HepG2 (cell line): ENCODE measurements around the gene CCDC174. TPM values are rescaled to one million over a fixed set of nuclear protein-coding genes. Genes with fewer than 3 reads are reported as not detected.

Experiments used
- AHDC1 ChIP-seq: sonication (generic); formaldehyde crosslinking; IDR thresholded peaks from 2 replicates; pipeline ENCODE4 v1.5.1; 2020; ENCODE audit warnings: mild to moderate bottlenecking, missing genetic modification reagents, borderline replicate concordance
- BRF2 ChIP-seq: sonication (generic); formaldehyde crosslinking; IDR thresholded peaks from 2 replicates; pipeline ENCODE4 v1.8.1; 2022; ENCODE audit warnings: mild to moderate bottlenecking, missing genetic modification reagents
- CTCF ChIP-seq: sonication (generic); formaldehyde crosslinking; IDR thresholded peaks from 2 replicates; pipeline ENCODE4 v1.5.0; 2020; ENCODE audit warnings: mild to moderate bottlenecking, missing genetic modification reagents, moderate library complexity
- ELF1 ChIP-seq: sonication (generic); formaldehyde crosslinking; IDR thresholded peaks from 2 replicates; pipeline ENCODE4 v1.4.0; 2020; ENCODE audit warnings: missing genetic modification reagents
- FOSL2 ChIP-seq: sonication (generic); formaldehyde crosslinking; IDR thresholded peaks from 2 replicates; pipeline ENCODE4 v1.4.0; 2020; ENCODE audit warnings: missing genetic modification reagents
- FUBP1 ChIP-seq: sonication (generic); formaldehyde crosslinking; IDR thresholded peaks from 2 replicates; pipeline ENCODE4 v1.5.1; 2020; ENCODE audit warnings: missing genetic modification reagents, mild to moderate bottlenecking, borderline replicate concordance
- KMT2B ChIP-seq: IDR thresholded peaks from 2 replicates; pipeline ENCODE4 v1.6.1; 2016; ENCODE audit warnings: missing genetic modification reagents, missing compliant biosample characterization
- MXD4 ChIP-seq: IDR thresholded peaks from 2 replicates; pipeline ENCODE4 v1.6.1; 2016; ENCODE audit warnings: mild to moderate bottlenecking, missing biosample characterization, missing genetic modification reagents
- NR2F6 ChIP-seq, 2 experiments: IDR thresholded peaks; 2 replicates each; pipeline ENCODE4 v1.6.1; 2016; ENCODE audit warnings: antibody characterized with exemption in 1 of 2, mild to moderate bottlenecking in 1 of 2
- PHF8 ChIP-seq: sonication (generic); formaldehyde crosslinking; IDR thresholded peaks from 2 replicates; pipeline ENCODE4 v1.5.0; 2020; ENCODE audit warnings: missing genetic modification reagents
- RXRB ChIP-seq: IDR thresholded peaks from 2 replicates; pipeline ENCODE4 v1.6.1; 2016; ENCODE audit warnings: borderline replicate concordance, missing genetic modification reagents, missing compliant biosample characterization
- SP4 ChIP-seq: sonication (generic); formaldehyde crosslinking; IDR thresholded peaks from 2 replicates; pipeline ENCODE4 v1.8.1; 2023; ENCODE audit warnings: mild to moderate bottlenecking, missing genetic modification reagents
- SYNCRIP ChIP-seq: fragments of 200-400 bp; formaldehyde crosslinking; IDR thresholded peaks from 2 replicates; pipeline ENCODE4 v1.6.1; 2018; ENCODE audit warnings: mild to moderate bottlenecking, low read depth, low read length; ENCODE audit not compliant: insufficient read depth
- YY1 ChIP-seq: IDR thresholded peaks from 2 replicates; pipeline ENCODE4 v1.6.1; 2011; ENCODE audit warnings: low read length, low read depth, moderate library complexity, mild to moderate bottlenecking; ENCODE audit not compliant: insufficient read depth, insufficient replicate concordance
- ZFP62 ChIP-seq: sonication (generic); formaldehyde crosslinking; IDR thresholded peaks from 2 replicates; pipeline ENCODE4 v1.4.0; 2020; ENCODE audit warnings: missing genetic modification reagents
- ZNF138 ChIP-seq: sonication (generic); formaldehyde crosslinking; IDR thresholded peaks from 2 replicates; pipeline ENCODE4 v1.5.0; 2020; ENCODE audit warnings: mild to moderate bottlenecking, low read depth, missing genetic modification reagents
- ZNF660 ChIP-seq: sonication (generic); formaldehyde crosslinking; IDR thresholded peaks from 2 replicates; pipeline ENCODE4 v1.5.1; 2020; ENCODE audit warnings: mild to moderate bottlenecking, low read depth, missing genetic modification reagents, borderline replicate concordance
- ZSCAN29 ChIP-seq: sonication (generic); formaldehyde crosslinking; conservative IDR thresholded peaks from 2 replicates; pipeline ENCODE4 v1.4.0; 2020; ENCODE audit warnings: mild to moderate bottlenecking, missing genetic modification reagents
- polyA plus RNA-seq, 8 experiments: library from polyadenylated mRNA; depleted of rRNA in 3 of 8; stranded (reverse) in 7 of 8; unstranded in 1 of 8; fragments of >200 nt; fragmentation: Illumina TruSeq in 4 of 8; extraction: Trizol in 4 of 8; gene quantifications; 2 replicates each; pipeline versions ENCODE4 v1.2.1 to v1.2.3, GENCODE V29; 2011 to 2016; ENCODE audit warnings: low read depth in 4 of 8, missing spikeins in 1 of 8, mixed read lengths in 1 of 8; ENCODE audit not compliant: insufficient read depth in 1 of 8
- total RNA-seq, 5 experiments: library from RNA; depleted of rRNA; stranded (reverse); fragments of >200 nt; fragmentation: Illumina TruSeq; extraction: Trizol; gene quantifications; 2 replicates each; pipeline ENCODE4 v1.2.3, GENCODE V29; 2016; ENCODE audit warnings: low read depth in 1 of 5

CCDC174 gene
- total and polyA plus RNA-seq, 2 of the 13 experiments (the other 11 are each of a cell fraction or from before 2014, with no cell fraction given) = 5.4 to 11.0 TPM

- TF ChIP-seq NR2F6 (IDR thresholded peaks at IDR 0.05) (peak; percentile 85), NR2F6 (CRISPR knock-in tag; IDR thresholded peaks at IDR 0.05) (peak; percentile 96), SP4 (CRISPR knock-in tag) (peak; percentile 78), FUBP1 (CRISPR knock-in tag) (0 out of 2 replicates have a peak, but pooled peaks have one; percentile 26), BRF2 (CRISPR knock-in tag) (no peak), CTCF (CRISPR knock-in tag) (peak; percentile 30), SYNCRIP (no peak), YY1 (peak; percentile 100), ZNF660 (CRISPR knock-in tag) (no peak), FOSL2 (CRISPR knock-in tag) (peak; percentile 77), ELF1 (CRISPR knock-in tag) (peak; percentile 99), ZFP62 (CRISPR knock-in tag) (no peak), ZSCAN29 (CRISPR knock-in tag) (peak; percentile 66; the same call in 1 of the 2 replicates), AHDC1 (CRISPR knock-in tag) (no peak), ZNF138 (CRISPR knock-in tag) (peak; percentile 29; the same call in 1 of the 2 replicates), MXD4 (CRISPR knock-in tag) (0 out of 2 replicates have a peak, but pooled peaks have one; percentile 62), RXRB (CRISPR knock-in tag) (peak; percentile 91), KMT2B (CRISPR knock-in tag) (peak; percentile 93), PHF8 (peak; percentile 99)
Measured at GRCh38 chr3:14651440-14652251, at the start of gene CCDC174 (continued).
